HEK293T (cell line): Measurements from ENCODE around the gene CABP7.

Experiments used
- ARNT ChIP-seq: fragments of 450-650 bp; IDR thresholded peaks from 2 replicates; pipeline ENCODE4 v1.6.1; 2017; ENCODE audit warnings: mild to moderate bottlenecking
- BHLHE40 ChIP-seq: fragments of 450-650 bp; IDR thresholded peaks from 2 replicates; pipeline ENCODE4 v1.6.1; 2016; ENCODE audit warnings: mild to moderate bottlenecking, moderate library complexity, borderline replicate concordance
- HDGF ChIP-seq: fragments of 450-650 bp; IDR thresholded peaks from 2 replicates; pipeline ENCODE4 v1.6.1; 2017; ENCODE audit warnings: antibody characterized with exemption, borderline replicate concordance
- SP1 ChIP-seq: fragments of 450-650 bp; IDR thresholded peaks from 2 replicates; pipeline ENCODE4 v1.6.1; 2017
- SUZ12 ChIP-seq: fragments of 450-650 bp; IDR thresholded peaks from 2 replicates; pipeline ENCODE4 v1.6.1; 2016; ENCODE audit warnings: mild to moderate bottlenecking
- TARDBP ChIP-seq: fragments of 450-650 bp; IDR thresholded peaks from 2 replicates; pipeline ENCODE4 v1.6.1; 2016

DNA sequence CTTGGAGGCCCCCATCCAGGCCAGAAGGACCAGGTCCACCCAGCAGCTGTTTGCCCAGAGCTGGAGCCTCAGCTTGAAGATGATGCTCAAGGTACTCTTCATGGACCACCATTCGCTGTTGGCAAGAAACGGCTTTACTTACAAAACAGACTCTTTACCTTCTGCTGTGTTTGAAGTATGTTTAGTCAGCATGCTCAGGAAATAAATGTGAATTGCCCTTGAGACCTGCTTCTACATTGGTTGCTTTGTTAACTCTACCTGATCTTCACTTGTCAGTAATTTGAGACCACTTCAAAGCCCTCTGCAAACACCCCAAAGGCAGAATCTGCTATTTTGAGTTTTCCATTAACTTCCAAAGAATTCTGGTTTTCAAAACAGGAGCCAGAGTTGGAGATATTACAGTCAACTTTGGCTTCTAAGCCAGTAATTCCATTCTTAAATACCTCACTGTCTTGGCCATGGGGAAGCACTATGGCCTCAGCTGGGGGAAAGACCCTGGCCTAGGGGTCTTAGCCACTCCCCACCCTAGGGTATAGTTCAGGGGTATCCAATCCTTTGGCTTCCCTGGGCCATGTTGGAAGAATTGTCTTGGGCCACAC, 50.0 kb downstream of the CABP7 start:
- TF ChIP-seq SUZ12 (no peak), SP1 (no peak), HDGF (no peak), TARDBP (no peak), ARNT (no peak), BHLHE40 (no peak)
